ENCODE measurements around the gene ABCA1. TPM values are rescaled to one million over a fixed set of nuclear protein-coding genes. Genes with fewer than 3 reads are reported as not detected.

The ABCA1 gene
- total RNA-seq, 1 donor from 2014 or later, result 10.8 TPM

DNA sequence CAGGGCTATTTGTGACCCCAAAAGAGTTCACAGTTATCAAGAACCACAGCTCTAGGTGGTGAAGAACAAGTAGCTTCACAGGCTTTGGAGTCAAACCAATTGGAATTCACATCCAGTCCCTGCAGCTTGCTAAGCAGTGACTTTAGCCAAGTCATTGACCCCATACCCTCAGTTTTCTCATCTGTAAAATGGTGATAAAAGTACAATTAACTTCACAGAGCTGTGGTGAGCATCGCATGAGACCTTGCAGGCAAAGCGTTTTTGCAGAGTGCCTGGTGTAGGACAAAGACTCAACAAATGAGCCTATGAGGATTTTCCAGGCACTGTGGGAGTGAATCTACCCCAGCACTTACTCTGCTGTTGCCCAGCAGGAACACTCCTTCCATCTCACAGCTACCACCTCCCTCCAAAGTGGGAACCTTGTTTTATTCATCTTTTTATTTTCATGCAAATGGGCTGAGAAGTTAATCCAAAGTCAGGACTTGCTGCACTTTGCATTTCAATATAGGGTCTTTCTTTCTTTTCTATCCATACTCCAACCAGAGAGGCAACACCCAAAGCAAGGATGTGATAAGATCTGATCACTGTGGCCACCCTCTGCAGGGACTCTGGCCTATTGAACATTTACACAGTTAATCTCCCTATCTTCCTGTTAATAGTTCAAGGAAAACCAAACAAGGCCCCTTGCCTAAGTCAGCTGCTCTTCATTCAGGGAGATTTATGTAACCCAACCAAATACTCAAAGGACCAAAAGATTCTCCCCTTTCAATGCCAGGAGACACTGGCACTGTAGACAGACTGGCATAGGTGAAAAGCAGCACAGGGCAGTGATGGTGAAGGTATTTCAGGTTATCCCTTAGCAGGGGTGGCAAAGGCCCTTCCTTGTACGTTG is 41.9 kb downstream of the ABCA1 start:
- no peak for DNase-seq
- H3K27ac ChIP-seq (replicated peaks), result no peak overlapping the region
- H3K27me3 ChIP-seq (ENCODE audit: low read depth), result no peaks in the 10 kb centered on the region
- TF ChIP-seq, protein P1, sequence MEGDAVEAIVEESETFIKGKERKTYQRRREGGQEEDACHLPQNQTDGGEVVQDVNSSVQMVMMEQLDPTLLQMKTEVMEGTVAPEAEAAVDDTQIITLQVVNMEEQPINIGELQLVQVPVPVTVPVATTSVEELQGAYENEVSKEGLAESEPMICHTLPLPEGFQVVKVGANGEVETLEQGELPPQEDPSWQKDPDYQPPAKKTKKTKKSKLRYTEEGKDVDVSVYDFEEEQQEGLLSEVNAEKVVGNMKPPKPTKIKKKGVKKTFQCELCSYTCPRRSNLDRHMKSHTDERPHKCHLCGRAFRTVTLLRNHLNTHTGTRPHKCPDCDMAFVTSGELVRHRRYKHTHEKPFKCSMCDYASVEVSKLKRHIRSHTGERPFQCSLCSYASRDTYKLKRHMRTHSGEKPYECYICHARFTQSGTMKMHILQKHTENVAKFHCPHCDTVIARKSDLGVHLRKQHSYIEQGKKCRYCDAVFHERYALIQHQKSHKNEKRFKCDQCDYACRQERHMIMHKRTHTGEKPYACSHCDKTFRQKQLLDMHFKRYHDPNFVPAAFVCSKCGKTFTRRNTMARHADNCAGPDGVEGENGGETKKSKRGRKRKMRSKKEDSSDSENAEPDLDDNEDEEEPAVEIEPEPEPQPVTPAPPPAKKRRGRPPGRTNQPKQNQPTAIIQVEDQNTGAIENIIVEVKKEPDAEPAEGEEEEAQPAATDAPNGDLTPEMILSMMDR (IDR thresholded peaks at IDR 0.05; ENCODE audit: borderline replicate concordance), result no peak
- H3K36me3 ChIP-seq, result peaks cover 71% of the 10 kb centered on the region
- intact Hi-C loops (cut with micrococcal nuclease), result no loop called here
- no peak overlapping the region for H3K4me3 ChIP-seq
- H3K4me1 ChIP-seq, result peaks cover 38% of the 10 kb centered on the region
- no peaks in the 10 kb centered on the region for H3K9me3 ChIP-seq (replicated peaks)

DNA sequence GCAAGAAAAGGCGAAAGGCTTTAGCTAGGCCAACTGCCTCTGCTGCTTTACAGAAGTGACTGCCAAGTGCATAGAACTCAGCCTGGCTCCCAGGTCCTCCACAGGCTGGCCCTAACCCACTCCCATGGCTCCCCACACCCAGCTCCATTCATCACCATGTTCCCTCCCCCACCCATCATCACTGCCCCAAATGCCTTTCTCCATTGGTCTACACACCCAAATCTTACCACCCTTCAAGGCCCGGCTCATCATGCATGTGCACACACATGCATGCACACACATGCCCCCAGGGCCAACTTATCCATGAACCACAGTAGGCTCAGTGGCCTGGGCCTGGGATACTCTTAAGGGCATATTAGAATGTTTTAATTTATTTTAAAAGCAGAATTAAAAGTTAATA is 44.8 kb downstream of the ABCA1 start:
- H3K27me3 ChIP-seq (ENCODE audit: low read depth), result no peaks in the 10 kb centered on the region
- H3K27ac ChIP-seq (replicated peaks), result no peak overlapping the region
- peaks cover 34% of the 10 kb centered on the region for H3K4me1 ChIP-seq
- intact Hi-C loops (cut with micrococcal nuclease), result no loop called here
- H3K4me3 ChIP-seq, result no peak overlapping the region
- no peaks in the 10 kb centered on the region for H3K9me3 ChIP-seq (replicated peaks)
- H3K36me3 ChIP-seq, result peaks cover 82% of the 10 kb centered on the region
- TF ChIP-seq, protein P1 (IDR thresholded peaks at IDR 0.05; ENCODE audit: borderline replicate concordance), result no peak
- DNase-seq, result no peak

DNA sequence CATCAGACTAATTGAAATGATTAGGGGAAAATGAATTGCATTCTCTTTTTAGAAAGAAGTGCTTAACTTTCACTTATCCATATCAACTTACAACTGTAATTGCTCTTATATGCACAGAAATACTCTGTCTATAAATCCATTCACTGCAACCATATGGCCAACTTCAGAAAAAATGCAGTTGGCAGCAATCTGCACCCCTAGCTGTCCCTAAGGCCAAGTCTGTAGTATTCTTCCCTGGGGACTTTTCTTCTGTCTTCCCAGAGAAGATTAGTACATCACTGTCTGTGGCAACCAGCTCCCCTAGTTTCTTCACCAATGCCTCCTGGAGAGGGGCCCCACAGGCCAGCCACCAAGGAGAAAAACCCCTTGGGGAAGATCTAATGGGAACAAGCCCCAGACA is 45.4 kb downstream of the ABCA1 start:
- Histone ChIP-seq H3K27me3 (ENCODE audit: low read depth) (no peaks in the 10 kb centered on the region), H3K27ac (replicated peaks) (no peak overlapping the region), H3K9me3 (replicated peaks) (no peaks in the 10 kb centered on the region), H3K4me1 (peaks cover 34% of the 10 kb centered on the region), H3K36me3 (peaks cover 77% of the 10 kb centered on the region), H3K4me3 (no peak overlapping the region)
- no peak for DNase-seq
- intact Hi-C loops (cut with micrococcal nuclease), result no loop called here
- TF ChIP-seq, protein P1 (IDR thresholded peaks at IDR 0.05; ENCODE audit: borderline replicate concordance), result no peak

DNA sequence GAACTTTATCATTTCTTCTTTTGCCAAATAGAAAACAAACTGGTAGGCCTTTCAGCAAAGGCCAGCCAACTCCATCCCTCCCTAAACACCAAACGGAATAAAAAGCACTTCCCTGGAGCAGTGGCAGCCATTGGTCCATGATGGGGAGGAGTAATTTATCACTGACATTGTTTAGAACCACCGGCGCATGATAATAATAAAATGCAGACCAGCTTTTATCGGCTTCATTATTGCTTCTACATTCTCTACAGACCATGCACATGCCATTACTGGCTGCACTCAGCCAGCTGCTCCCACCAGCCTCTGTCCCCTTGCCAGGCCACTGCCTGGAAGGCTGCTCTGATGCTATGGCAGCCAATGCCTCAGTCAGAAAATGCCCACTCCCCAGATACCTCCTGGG is 45.9 kb downstream of the ABCA1 start:
- H3K36me3 ChIP-seq, result peaks cover 72% of the 10 kb centered on the region
- TF ChIP-seq, protein P1 (IDR thresholded peaks at IDR 0.05; ENCODE audit: borderline replicate concordance), result no peak
- peaks cover 34% of the 10 kb centered on the region for H3K4me1 ChIP-seq
- DNase-seq, result no peak
- H3K4me3 ChIP-seq, result no peak overlapping the region
- H3K9me3 ChIP-seq (replicated peaks), result no peaks in the 10 kb centered on the region
- no peak overlapping the region for H3K27ac ChIP-seq (replicated peaks)
- intact Hi-C loops (cut with micrococcal nuclease), result no loop called here
- no peaks in the 10 kb centered on the region for H3K27me3 ChIP-seq (ENCODE audit: low read depth)

DNA sequence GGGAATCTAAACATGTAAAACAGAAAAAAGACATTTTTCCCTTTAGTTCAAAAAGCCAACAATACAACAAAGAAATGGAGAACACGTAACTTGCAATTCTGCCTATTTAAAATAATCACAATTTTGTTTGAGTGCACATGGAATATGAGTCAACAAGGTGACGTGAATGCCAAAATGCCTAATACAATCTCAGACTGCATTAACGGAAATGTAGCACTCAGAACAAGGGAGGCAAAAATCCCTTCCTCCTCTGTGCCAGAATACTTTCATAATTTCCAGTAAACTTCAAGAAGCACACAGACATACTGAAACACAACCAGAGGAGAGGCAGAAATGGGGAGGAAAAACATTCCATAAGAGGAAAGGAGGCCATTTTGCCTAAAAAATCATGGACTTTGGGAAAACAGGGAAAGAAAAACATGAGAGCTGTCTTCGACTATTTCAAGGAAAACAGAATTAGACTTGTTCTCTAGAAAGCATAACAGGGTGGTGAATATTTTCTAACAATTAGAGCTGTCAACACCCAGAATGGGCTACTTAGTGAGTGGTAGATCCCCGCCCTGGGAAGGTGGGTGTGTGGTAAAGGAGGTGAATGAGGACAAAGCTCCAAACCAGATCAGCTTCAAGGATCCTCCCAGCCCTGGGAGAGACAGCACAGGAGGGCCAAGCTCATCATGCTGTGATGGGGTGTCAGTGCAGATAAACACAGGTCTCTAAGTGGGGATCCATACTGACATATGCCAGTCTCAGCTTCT is 48.2 kb downstream of the ABCA1 start:
- H3K9me3 ChIP-seq (replicated peaks), result no peaks in the 10 kb centered on the region
- peaks cover 38% of the 10 kb centered on the region for H3K4me1 ChIP-seq
- H3K27me3 ChIP-seq (ENCODE audit: low read depth), result no peaks in the 10 kb centered on the region
- H3K4me3 ChIP-seq, result no peak overlapping the region
- DNase-seq, result no peak
- peaks cover 64% of the 10 kb centered on the region for H3K36me3 ChIP-seq
- TF ChIP-seq, protein P1 (IDR thresholded peaks at IDR 0.05; ENCODE audit: borderline replicate concordance), result no peak
- intact Hi-C loops (cut with micrococcal nuclease), result no loop called here
- peak overlapping the region; percentile 54 for H3K27ac ChIP-seq (replicated peaks)
